ENCODE data around the gene PRAC1.

DNA sequence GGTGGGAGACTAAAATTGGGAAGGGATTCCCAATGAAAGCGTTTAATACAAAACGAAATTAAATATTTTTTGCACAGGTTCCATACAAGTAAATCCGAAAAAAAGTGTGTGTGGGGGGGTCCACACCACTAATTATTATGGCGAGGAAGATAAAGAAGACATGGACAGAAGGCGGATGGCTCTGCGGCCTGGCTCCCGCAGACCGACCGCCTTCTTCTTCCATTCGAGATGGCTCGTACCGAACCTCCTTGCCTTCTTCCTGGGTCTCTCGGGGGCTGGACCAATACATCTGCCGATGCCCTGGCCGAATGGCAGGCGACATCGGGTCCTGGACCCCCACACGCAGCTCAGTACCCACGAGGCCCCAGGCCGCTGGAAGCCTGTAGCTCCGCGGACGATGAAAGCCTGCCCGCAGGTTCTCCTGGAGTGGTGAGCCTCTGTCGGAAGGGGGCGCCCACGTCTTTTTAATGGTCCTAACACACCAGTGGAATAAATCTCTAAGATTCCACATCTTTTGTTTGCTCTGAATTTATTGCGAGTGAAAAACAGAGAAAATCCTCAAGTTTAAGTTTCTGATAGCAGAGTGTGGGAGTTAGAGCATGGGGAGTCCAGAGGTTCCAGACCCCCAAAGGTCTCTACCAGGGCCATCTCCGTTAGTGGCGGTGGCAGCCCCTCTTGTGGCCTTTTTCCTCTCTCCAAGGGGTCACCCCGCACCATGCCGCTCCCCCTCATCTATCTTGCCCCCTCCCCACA lies 2.1 kb upstream of the PRAC1 start:
- no peak for TF ChIP-seq POU2F2 (IDR thresholded peaks at IDR 0.05; ENCODE audit: low read depth, low read length)
- no peak for TF ChIP-seq POLR2A (IDR thresholded peaks at IDR 0.05; ENCODE audit: low read depth, low read length)

Data from GM12891 (cell line).